Stimulated activated CD8-positive, alpha-beta memory T cell treated with anti-CD3 and anti-CD28 coated beads, Interleukin-4, amount 100 ng/mL, for 24 hours (primary cell): ENCODE measurements around the gene RTN4.
"Not testable (repeated sequence)": the region's sequence is repeated elsewhere in the genome, so short reads cannot be mapped to it uniquely, and the experiment has no call there.

Experiments
- DNase-seq: peaks from one replicate; pipeline ENCODE4 v3.0.0-alpha.2; 2020; ENCODE audit warnings: low read depth

Gene RTN4, protein sequence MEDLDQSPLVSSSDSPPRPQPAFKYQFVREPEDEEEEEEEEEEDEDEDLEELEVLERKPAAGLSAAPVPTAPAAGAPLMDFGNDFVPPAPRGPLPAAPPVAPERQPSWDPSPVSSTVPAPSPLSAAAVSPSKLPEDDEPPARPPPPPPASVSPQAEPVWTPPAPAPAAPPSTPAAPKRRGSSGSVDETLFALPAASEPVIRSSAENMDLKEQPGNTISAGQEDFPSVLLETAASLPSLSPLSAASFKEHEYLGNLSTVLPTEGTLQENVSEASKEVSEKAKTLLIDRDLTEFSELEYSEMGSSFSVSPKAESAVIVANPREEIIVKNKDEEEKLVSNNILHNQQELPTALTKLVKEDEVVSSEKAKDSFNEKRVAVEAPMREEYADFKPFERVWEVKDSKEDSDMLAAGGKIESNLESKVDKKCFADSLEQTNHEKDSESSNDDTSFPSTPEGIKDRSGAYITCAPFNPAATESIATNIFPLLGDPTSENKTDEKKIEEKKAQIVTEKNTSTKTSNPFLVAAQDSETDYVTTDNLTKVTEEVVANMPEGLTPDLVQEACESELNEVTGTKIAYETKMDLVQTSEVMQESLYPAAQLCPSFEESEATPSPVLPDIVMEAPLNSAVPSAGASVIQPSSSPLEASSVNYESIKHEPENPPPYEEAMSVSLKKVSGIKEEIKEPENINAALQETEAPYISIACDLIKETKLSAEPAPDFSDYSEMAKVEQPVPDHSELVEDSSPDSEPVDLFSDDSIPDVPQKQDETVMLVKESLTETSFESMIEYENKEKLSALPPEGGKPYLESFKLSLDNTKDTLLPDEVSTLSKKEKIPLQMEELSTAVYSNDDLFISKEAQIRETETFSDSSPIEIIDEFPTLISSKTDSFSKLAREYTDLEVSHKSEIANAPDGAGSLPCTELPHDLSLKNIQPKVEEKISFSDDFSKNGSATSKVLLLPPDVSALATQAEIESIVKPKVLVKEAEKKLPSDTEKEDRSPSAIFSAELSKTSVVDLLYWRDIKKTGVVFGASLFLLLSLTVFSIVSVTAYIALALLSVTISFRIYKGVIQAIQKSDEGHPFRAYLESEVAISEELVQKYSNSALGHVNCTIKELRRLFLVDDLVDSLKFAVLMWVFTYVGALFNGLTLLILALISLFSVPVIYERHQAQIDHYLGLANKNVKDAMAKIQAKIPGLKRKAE

DNA sequence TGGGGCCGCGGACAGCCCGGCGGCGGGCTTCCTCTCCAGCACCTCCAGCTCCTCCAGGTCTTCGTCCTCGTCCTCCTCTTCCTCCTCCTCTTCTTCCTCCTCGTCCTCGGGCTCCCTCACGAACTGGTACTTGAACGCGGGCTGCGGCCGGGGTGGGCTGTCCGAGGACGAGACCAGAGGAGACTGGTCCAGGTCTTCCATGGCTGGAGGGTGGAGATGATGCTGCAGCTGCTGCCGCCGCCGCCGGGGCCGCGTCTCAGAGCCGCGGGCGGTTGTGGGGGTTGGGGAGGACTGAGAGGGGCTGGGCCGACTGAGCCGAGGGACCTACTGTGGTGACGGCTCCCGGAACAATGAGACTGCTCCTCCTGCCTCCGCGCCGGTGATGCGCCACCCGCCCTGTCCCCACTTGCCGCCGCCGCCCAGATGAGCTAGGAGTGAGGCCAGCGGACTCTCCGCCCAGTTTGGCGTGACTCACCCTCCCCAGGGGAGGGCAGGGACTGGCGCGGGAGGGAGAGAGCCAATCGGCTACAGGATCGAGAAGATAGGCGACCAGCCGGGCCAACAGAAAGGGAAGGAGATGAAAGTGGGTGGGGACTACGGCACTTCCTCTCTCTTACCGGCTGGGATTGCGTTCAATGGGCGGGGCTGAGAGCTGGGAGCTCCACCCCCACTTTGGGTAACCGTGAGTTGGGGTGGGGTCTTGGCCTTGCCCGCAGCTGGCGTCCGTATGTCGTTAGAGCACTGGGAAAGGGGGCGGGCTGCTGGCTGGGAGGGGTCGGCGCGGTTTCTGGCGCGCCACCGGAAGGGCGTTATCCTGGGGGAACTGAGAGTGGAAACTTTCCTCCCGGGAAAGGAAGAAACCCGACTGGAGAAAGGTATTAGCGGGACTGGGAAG is at the start of gene RTN4:
Gene RTN4, minus strand, starts transcription at position 352 of the 895 bp plus-strand sequence. Its CDS starts 151 bp downstream, at position 201.
- peak; percentile 98 for DNase-seq

DNA sequence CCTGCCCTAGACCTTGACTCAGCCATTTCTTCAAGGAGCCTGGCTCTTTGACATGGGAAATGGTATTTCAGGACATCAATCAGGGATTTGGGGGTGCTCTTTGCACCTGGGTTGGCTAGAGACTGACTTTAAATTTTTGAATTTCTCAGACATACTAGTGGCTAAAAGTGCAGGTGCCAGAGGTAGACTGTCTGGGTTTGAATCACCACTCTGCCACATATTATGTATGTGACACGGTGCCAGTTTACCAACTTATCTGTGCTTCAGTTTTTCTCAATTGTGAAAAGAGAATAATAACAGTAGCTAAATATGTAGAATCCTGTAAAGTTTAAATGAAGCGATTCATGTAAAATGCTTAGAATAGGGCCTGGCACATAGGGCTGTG is 49.2 kb upstream of the RTN4 start:
- DNase-seq: no peak

DNA sequence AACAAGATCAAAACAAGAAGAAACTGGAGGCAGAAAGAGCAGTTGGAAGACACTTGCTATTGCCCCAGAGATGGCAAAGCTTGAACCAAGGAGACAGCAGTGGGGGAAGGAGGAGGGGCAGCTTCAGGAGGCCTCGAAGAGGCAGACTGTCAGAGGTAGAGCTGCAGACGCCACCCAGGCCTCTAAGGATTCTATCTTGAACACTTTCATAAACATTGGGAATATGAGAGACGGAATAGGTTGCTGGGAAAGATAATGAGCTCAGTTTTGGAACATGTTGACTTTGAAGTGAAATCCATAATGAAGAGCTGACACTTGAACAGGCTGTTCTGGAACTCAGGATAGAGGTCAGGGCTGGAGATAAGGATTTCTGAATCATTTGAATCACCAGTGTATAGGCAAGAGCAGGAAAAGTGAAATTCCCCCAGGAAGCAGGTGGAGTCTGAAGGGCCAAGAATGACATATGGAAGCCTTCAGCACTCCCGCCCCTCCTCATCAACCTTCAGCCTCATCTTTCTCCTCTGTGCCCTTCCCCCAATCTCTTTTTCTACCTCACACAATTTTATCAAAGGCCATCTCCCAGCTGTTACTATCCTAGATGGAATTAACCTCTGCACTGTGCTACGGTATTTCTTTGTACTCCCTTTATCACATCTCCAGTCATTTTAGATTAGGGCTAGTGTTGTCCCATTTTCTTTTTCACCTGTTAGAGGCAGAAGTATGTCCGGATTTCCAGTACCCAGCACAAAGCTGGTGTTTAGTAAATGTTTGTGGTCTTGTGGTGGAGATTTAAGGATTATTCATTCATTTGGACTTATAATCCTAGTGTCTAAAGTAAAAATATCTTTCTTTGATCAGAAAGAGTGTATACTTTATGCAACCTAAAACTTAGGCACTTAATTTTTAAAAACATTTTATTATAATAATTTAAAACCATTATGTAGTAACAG is 47.5 kb upstream of the RTN4 start:
- no peak for DNase-seq

DNA sequence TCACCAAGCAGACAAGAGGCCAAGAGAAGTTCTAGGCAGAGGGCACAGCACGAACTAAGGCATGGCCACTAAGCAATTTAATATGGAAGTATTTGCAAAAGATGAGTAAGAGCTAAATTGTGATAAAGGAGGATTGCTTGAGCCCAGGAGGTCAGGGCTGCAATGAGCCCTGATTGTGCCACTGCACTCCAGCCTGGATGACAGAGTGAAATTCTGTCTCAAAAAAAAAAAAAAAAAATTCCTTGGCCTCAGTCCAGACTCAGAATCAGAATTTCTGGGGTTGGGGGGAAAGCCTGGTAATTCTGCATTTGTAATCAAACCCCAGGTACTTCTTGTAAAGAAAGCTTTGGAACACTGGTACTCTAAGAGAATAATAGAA is 46.8 kb upstream of the RTN4 start:
- DNase-seq: no peak

DNA sequence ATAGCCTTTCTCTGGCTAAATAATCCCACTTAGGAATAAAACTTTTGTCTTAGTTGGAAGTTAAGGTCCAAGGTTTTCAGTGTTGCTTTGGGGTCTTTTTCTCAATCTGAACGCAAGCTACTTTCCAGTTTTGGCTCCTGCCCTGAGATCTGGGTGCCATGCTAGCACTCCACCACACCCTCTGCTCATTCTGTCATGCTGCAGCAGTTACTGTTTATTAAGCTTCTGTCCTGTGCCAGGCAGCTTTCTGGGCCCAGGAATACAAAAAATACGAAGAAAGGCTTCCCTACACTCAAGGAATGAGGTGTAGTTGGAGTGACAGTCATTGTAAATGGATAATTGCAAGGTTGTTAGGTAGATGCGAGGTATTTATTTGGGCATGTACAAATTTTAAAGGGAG is 46.3 kb upstream of the RTN4 start:
- DNase-seq: no peak

DNA sequence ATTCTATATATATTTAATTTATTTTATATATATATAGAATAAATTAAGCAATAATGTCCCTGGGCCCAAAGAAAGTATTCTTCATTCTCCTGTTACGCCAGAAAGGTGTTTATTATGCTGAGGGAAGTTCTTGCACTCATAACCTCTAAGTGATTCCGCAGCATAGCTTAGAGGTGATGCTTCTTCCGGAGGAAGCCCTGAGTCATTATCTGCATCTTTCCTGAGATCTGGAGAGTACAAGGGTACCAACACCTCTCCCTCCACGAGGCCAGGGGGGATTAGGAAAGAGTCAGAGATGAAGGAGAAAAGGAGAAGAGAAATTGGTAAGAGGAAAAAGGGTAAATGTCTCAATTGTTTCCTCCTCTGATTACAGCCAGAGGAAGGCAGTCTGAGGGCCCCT is 43.1 kb upstream of the RTN4 start:
- no peak for DNase-seq

DNA sequence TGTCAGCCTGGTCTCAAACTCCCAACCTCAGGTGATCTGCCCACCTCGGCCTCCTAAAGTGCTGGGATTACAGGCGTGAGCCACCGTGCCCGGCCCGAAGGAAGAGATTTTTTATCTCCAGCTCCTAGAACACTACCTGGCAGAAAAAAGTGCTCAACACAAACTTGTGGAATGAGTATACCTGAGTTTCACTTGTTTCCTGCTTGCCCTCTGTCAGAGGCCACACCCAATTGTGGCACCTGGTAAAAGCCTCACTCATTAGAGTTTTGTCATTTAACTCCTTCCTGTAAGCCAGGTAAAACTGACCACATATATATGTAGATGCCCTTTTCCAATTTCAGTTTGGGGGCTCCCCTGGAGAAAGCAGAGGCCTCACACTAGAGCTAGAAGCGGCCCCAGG is 42.2 kb upstream of the RTN4 start:
- no peak for DNase-seq

DNA sequence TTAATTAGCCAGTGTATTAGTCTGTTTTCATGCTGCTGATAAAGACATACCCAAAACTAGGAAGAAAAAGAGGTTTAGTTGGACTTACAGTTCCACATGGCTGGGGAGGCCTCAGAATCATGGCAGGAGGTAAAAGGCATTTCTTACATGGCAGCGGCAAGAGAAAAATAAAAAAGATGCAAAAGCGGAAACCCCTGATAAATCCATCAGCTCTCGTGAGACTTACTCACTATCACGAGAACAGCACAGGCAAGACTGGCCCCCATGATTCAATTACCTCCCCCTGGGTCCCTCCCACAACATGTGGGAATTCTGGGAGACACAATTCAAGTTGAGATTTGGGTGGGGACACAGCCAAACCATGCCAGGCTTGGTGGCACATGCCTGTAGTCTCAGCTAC is 41.4 kb upstream of the RTN4 start:
- DNase-seq: not testable (repeated sequence)

DNA sequence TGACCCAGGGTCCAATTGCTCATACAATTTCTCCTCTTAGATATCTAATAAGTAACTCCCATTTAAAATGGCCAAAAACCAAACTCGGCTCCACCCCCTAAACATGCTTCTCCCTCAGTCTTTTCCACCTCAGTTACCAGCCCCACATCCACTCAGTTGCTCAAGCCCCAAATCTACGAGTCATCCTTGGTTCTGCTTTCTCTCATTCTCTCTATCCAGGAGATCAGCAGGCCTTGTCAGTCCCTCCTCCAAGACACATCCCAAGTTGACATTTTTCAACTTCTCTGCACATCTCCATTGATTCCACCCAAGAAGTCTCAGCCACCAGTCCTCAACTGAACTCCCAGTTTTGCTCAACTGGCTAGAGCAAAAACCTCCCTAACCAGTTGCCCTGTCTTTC is 40.5 kb upstream of the RTN4 start:
- DNase-seq: no peak

DNA sequence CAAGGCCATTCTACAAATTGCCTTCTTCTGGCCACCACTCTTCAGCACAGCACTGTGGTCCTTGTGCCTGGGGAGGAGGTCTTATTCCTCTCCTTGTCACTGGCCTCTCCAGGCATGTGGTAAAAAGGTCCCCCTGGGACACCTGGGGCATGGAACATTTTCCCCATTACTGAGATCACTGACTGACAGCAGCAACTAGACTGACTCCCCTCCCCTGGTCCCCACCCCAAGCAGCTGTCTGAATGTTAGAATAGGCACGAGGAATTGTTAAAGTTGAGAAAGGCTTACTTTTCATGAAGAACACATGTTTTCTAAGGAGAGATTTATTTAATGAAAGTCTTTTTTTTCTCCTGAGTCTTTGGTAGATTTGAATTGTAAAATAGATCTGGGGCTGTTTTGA is 39.5 kb upstream of the RTN4 start:
- DNase-seq: no peak

DNA sequence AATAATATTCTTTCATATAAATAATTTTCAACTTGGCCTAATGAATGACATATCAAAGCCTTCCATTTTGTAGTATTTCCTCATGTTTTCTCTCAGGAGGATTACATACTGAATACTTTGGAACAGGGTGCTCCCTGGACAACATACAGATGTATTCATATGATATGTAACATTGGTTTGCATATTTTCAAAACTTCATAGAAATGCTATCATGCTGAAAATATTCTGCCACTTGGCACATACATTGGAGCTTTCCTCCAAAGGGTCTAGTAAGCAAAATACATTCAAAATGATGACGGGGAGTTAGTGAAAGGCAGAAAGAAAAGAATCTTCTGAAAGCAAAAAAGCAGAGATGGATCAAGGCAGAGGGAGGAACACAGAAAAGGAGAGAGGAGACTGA is 38.1 kb upstream of the RTN4 start:
- no peak for DNase-seq

DNA sequence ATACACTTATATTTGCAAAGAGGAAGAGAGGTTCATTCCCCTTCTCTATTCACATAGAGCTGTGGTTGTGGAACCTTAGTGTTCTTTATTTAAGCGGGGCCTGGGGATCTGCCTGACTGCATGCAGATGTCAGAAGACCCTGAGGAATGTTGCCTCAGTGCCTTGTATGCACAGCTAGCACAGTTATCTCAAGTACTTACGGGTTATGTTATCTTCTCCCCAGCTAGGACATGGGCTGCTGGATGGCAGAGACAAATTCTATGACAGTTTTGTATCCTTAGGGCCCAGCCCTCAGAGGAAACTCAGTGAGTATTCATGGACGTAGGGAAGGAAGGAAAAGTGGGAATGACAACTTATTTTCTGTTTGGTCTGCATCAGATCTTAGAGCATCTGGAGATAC is 37.7 kb upstream of the RTN4 start:
- no peak for DNase-seq

DNA sequence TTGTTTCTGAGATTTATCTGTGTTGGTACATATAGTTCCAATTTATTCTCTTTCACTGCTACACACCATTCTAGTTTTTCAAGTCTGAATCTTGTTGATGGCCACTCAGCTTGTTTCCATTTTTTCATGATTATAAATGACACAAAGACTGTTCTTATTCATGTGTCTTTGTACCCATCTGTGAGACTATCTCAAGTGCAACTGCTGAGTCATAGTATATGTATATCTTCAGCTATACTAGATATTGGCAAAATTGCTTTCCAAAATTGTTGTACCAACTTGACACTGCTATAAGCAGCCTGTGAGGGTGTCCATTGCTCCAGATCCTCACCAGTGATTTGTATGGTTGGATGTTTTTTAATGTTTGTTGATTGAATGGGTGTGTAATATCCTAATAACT is 37.2 kb upstream of the RTN4 start:
- DNase-seq: no peak

DNA sequence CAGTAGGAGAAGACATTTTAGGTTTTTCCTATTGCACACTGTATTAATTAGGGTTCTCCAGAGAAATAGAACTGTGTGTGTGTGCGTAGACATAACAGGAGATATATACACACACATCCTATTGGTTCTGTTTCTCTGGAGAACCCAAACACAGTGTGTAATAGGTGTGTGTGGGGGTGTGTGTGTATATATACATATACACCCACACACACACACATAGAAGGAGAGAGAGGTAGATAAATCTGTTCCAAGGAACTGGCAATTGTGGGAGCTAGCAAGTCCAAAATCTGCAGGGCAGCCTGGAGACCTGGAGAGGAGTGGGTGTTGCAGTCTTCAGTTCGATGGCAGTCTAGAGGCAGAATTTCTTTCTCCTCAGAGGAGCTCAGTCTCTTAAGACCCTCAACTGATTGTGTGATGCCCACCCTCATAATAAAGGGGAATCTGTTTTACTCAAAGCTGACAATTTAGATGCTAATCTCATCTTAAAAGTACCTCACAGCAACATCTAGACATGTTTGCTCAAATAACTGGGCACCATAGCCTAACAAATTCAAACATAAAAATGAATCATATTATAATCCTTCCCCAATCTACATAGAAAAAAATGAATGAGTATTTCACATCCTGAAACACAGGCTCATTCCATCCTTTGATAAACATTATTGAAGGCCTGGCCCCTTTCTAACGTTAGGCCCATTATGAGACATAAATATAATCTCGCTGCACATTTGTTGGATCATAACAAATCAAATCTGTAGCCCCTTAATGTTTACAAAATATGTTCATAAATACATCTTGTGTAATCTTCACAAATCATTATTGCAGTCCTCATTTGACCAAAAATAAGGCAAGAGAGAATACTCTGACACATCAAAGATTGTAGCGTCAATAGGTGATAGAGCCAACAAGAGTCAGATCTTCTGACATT is 35.1 kb upstream of the RTN4 start:
- no peak for DNase-seq

DNA sequence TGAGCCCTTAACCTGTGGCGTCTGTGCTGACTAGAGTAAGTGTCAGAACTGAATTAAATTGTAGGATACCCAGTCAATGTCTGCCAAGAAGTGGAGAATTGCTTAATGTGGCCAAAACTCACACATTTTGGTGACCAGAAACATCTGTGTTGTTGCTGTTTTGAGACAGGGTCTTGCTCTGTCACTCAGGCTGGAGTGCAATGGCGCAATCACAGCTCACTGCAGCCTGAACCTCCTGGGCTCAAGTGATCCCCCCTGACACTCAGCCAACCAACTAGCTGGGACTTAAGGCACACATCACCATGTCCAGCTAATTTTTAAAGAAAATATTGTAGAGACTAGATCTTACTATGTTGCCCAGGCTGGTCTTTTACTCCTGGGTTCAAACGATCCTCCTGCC is 34.4 kb upstream of the RTN4 start:
- DNase-seq: no peak

DNA sequence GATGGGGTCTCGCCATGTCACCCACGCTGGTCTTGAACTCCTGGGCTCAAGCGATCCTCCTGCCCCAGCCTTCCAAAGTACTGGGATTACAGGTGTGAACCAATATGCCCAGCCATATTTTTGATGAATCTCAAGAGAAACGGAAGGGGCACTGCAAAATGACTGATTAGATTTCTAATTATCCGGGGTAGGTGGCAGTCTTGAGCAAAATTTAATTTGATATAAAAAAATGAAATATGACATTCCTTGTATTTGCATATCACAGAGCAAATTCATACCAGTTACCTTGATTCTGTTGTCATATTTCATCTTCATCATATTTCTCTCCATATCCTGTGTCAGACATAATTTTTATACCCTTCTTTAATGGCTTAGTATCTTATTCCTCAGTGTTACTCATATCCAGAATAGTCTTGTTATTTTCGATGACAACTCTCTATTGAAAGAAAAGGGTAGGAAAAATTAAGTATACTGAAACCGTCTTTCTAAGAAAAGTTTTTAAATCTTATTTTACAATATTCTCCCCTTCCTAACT is 30.0 kb upstream of the RTN4 start:
- DNase-seq: no peak

DNA sequence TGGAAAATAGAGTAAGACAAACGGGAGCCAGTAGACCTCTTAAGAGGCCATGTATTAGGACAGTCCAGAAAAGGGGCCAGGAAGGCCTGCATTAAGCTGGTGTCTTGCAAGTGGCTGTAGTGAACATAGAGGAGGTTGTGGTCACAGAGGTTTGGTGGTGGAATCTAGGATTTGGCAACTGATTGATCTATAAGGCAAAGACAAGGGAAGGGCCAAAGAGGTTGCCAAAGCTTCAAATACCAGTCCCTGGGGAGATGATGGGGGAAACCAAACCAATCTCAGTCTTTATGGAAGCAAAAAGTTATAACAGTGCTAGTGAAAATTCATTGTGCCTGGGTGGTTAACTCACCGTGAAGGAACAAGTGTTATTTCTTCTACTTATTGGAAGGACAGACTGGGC is 28.7 kb upstream of the RTN4 start:
- DNase-seq: no peak

DNA sequence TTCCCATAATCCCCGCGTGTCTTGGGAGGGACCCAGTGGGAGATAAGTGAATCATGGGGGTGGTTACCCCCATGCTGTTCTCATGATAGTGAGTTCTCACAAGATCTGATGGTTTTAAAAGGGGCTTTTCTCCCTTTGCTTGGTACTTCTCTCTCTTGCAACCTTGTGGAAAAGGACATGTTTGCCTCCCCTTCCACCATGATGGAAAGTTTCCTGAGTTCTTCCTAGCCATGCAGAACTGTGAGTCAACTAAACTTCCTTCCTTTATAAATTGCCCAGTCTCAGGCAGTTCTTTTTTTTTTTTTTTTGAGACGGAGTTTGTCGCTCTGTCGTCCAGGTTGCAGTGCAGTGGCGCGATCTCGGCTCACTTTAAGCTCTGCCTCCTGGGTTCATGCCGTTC is 26.5 kb upstream of the RTN4 start:
- no peak for DNase-seq

DNA sequence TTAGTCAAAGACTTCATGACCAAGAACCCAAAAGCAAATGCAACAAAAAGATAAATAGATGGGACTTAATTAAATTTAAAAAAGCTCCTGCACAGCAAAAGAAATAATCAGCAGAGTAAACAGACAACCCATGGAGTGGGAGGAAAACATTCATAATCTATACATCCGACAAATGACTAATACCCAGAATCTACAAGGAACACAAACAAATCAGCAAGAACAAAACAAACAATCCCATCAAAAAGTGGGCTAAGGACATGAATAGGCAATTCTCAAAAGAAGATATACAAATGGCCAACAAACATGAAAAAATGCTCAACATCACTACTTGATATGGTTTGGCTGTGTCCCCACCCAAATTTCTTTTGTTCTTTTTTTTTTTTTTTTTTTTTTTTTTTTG is 25.8 kb upstream of the RTN4 start:
- not testable (repeated sequence) for DNase-seq
